Panc1 (cell line): ENCODE measurements around the gene TNFRSF11A.

Source experiments
- CTCF ChIP-seq: fragments of 450-650 bp; IDR thresholded peaks from 2 replicates; pipeline ENCODE4 v1.5.1; 2017; ENCODE audit warnings: mild to moderate bottlenecking
- POLR2AphosphoS5 ChIP-seq: IDR thresholded peaks from 2 replicates; pipeline ENCODE4 v1.6.1; 2012; ENCODE audit warnings: mild to moderate bottlenecking, low read depth, low read length, moderate library complexity
- REST ChIP-seq, 2 experiments: IDR thresholded peaks; 2 replicates each; pipeline ENCODE4 v1.6.1; 2011 to 2012; ENCODE audit warnings: low read depth in 2 of 2, control low read depth in 1 of 2, low read length in 1 of 2, mild to moderate bottlenecking in 1 of 2, moderate library complexity in 1 of 2; ENCODE audit not compliant: insufficient read depth in 1 of 2
- SIN3A ChIP-seq: IDR thresholded peaks from 2 replicates; pipeline ENCODE4 v1.6.1; 2012; ENCODE audit warnings: low read depth, mild to moderate bottlenecking, low read length, moderate library complexity, borderline replicate concordance; ENCODE audit not compliant: insufficient read depth
- TCF7L2 ChIP-seq: IDR thresholded peaks from 2 replicates; pipeline ENCODE4 v1.6.1; 2011; ENCODE audit warnings: mild to moderate bottlenecking, low read depth, low read length, inconsistent platforms

DNA sequence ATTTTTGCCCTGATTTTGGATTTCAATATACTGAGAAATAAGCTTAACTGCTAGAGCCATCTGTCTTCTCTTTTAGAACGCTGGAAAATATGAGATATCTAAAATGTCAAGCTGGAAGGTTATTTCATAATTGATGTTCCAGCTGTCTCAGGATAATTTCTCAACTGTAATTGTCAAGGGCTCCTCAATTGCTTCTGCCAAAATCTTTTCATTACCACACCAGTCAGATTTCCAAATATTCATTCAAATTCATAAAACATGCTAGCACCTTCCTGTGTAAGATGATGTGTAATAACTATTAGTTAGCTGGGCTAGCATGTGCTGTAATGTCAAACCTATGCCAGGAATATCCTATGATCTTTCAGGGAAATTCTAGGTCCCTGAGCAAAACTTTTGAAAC lies 88.1 kb downstream of the TNFRSF11A start:
- no peak for TF ChIP-seq CTCF
- TF ChIP-seq POLR2AphosphoS5: no peak
- TF ChIP-seq REST (IDR thresholded peaks at IDR 0.05; ENCODE audit: insufficient read depth in 1 of 2, low read depth in 2 of 2, low read length in 1 of 2): no peak
- no peak for TF ChIP-seq SIN3A
- TF ChIP-seq TCF7L2: no peak
